MCF 10A (cell line): ENCODE measurements around the gene PIK3IP1. TPM values are rescaled to one million over a fixed set of nuclear protein-coding genes. Genes with fewer than 3 reads are reported as not detected.

ENCODE experiments used
- BruUV-seq: library from RNA; stranded (reverse); fragments of 400-500 nt; replicated peaks from 2 replicates; lab custom pipeline; 2021; lab: Mats Ljungman, UMichigan
- CTCF ChIA-PET: fragments of 300-600 bp; sonication (Branson Sonifier 250); formaldehyde crosslinking; extraction: SDS; loops from one replicate; lab custom pipeline; 2021; ENCODE audit warnings: antibody characterized with exemption, inconsistent platforms; lab: Yijun Ruan, JAX
- POLR2A ChIA-PET: fragments of 300-600, 350-650 bp; sonication (Branson Sonifier 250); formaldehyde crosslinking; extraction: SDS; loops from one replicate; lab custom pipeline; 2020; ENCODE audit warnings: antibody characterized with exemption, inconsistent platforms; lab: Yijun Ruan, JAX
- DNase-seq: peaks from one replicate; pipeline ENCODE4 v3.0.0-alpha.2; 2018; ENCODE audit not compliant: unreplicated experiment
- H3K27ac Mint-ChIP-seq: one replicate; pipeline ENCODE4 v1.8.0; 2022; ENCODE audit warnings: mild to moderate bottlenecking, low read depth, mixed read lengths; ENCODE audit not compliant: unreplicated experiment
- H3K27me3 Mint-ChIP-seq: one replicate; pipeline ENCODE4 v1.8.0; 2022; ENCODE audit warnings: mixed read lengths; ENCODE audit not compliant: insufficient read depth, unreplicated experiment
- H3K36me3 Mint-ChIP-seq: one replicate; pipeline ENCODE4 v1.8.0; 2022; ENCODE audit warnings: mild to moderate bottlenecking, moderate library complexity, mixed read lengths; ENCODE audit not compliant: insufficient read depth, unreplicated experiment
- H3K4me1 Mint-ChIP-seq: one replicate; pipeline ENCODE4 v1.8.0; 2022; ENCODE audit warnings: mixed read lengths; ENCODE audit not compliant: insufficient read depth, unreplicated experiment
- H3K4me3 Mint-ChIP-seq: one replicate; pipeline ENCODE4 v1.8.0; 2022; ENCODE audit warnings: mild to moderate bottlenecking, moderate library complexity, mixed read lengths; ENCODE audit not compliant: unreplicated experiment
- H3K9me3 Mint-ChIP-seq: one replicate; pipeline ENCODE4 v1.8.0; 2022; ENCODE audit warnings: mixed read lengths; ENCODE audit not compliant: unreplicated experiment
- intact Hi-C: fragments of 100-400 bp; cut with micrococcal nuclease; formaldehyde crosslinking; loops from 2 replicates; pipeline ENCODE4 v1.14.1; 2022
- total RNA-seq: library from RNA; stranded (reverse); gene quantifications from 2 replicates; pipeline ENCODE4 v1.2.3, GENCODE V29; 2022
- TF ChIP-seq, protein P1 (sequence below): fragments of 200-600 bp; IDR thresholded peaks from one replicate; pipeline ENCODE4 v1.8.0; 2022; ENCODE audit warnings: antibody characterized with exemption, mild to moderate bottlenecking; ENCODE audit not compliant: unreplicated experiment

PIK3IP1 gene
- total RNA-seq, 1 experiment from 2014 or later: 0.93 TPM

DNA sequence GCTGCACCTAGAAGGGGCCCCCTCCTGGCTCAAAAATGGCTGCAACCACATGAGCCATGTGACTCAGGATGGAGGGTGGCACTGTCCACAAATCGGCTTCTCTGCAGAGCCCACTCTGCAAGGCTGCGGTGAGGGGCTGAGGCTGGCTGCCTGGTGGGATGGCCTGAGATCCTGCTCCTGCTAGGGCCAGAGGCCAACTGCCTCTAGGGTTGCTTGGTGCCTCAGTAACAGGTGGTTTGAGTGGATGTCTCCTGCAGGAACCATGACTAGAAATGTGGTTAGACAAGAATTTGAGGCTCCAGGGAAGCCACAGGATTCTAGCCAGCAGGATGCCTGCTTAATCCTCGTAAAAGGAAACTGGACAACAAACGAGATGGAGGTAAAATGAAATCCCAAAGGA is 36.7 kb upstream of the PIK3IP1 start:
- BruUV-seq: no TSS peak
- Mint-ChIP-seq H3K9me3 (no peaks in the 10 kb centered on the region), H3K27me3 (no peaks in the 10 kb centered on the region), H3K36me3 (peaks cover 58% of the 10 kb centered on the region), H3K4me3 (no peak overlapping the region), H3K4me1 (no peaks in the 10 kb centered on the region), H3K27ac (no peak overlapping the region)
- CTCF ChIA-PET: no interaction called here
- intact Hi-C loops: no loop called here
- DNase-seq: no peak
- POLR2A ChIA-PET: no interaction called here
- TF ChIP-seq, protein P1, sequence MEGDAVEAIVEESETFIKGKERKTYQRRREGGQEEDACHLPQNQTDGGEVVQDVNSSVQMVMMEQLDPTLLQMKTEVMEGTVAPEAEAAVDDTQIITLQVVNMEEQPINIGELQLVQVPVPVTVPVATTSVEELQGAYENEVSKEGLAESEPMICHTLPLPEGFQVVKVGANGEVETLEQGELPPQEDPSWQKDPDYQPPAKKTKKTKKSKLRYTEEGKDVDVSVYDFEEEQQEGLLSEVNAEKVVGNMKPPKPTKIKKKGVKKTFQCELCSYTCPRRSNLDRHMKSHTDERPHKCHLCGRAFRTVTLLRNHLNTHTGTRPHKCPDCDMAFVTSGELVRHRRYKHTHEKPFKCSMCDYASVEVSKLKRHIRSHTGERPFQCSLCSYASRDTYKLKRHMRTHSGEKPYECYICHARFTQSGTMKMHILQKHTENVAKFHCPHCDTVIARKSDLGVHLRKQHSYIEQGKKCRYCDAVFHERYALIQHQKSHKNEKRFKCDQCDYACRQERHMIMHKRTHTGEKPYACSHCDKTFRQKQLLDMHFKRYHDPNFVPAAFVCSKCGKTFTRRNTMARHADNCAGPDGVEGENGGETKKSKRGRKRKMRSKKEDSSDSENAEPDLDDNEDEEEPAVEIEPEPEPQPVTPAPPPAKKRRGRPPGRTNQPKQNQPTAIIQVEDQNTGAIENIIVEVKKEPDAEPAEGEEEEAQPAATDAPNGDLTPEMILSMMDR: no peak

DNA sequence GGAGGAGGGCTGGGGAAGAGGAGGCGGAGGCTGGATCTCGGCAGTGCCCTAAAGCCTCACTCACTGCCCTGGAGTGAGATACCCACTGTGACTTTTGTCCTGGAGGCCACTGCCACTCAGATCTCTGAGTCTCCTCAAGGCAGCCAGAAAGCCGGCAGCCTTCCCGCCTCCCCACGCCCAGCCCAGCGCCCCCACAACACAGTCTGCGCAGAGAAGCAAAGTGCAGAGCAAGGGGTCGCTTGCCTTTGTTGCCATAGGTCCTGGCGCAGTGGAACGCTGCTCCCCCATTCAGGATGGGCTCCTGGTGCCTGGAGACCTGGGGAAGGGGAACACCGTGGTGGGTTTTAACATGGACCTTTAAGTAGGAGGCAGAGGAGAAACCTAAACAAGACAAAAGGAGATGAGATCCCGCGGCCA is 36.3 kb upstream of the PIK3IP1 start:
- intact Hi-C loops: no loop called here
- Mint-ChIP-seq H3K9me3 (no peaks in the 10 kb centered on the region), H3K4me1 (no peaks in the 10 kb centered on the region), H3K27ac (no peak overlapping the region), H3K4me3 (no peak overlapping the region), H3K36me3 (peaks cover 53% of the 10 kb centered on the region), H3K27me3 (no peaks in the 10 kb centered on the region)
- ChIA-PET POLR2A (no interaction called here), CTCF (no interaction called here)
- TF ChIP-seq, protein P1: no peak
- no TSS peak for BruUV-seq
- DNase-seq: no peak

GRCh38 chr22:31327806-31328543 is 35.7 kb upstream of the PIK3IP1 start:
- CTCF ChIA-PET: interaction anchor here (0.6 kb wide), 2 partner anchors 10 to 314 kb away, joined by 3 read pairs; no protein-coding TSS in a partner anchor
- Mint-ChIP-seq H3K4me3 (no peak overlapping the region), H3K36me3 (peaks cover 47% of the 10 kb centered on the region), H3K9me3 (no peaks in the 10 kb centered on the region), H3K4me1 (no peaks in the 10 kb centered on the region), H3K27me3 (no peaks in the 10 kb centered on the region), H3K27ac (no peak overlapping the region)
- intact Hi-C loops: no loop called here
- TF ChIP-seq, protein P1: no peak
- BruUV-seq: no TSS peak
- DNase-seq: no peak
- POLR2A ChIA-PET: no interaction called here

- Mint-ChIP-seq H3K9me3 (no peaks in the 10 kb centered on the region), H3K4me3 (no peak overlapping the region), H3K27ac (no peak overlapping the region), H3K27me3 (no peaks in the 10 kb centered on the region), H3K36me3 (peaks cover 43% of the 10 kb centered on the region), H3K4me1 (no peaks in the 10 kb centered on the region)
- intact Hi-C loops: no loop called here
- DNase-seq: no peak
- POLR2A ChIA-PET: no interaction called here
- no TSS peak for BruUV-seq
- CTCF ChIA-PET: interaction anchor here (0.6 to 0.9 kb wide), 2 partner anchors 87 to 133 kb away, joined by 3 to 6 read pairs; no protein-coding TSS in a partner anchor
- TF ChIP-seq, protein P1: no peak
Observed at GRCh38 chr22:31326877-31327276, 34.6 kb upstream of the PIK3IP1 start.
